GM19397 (cell line): ENCODE results near the gene ADGRL3.

Experiments used
- ATAC-seq: cut with Tn5 transposase; IDR thresholded peaks from one replicate; pipeline ENCODE4 v1.9.1; 2021; ENCODE audit warnings: mild to moderate bottlenecking, moderate library complexity; ENCODE audit not compliant: unreplicated experiment

The ADGRL3 gene

GRCh38 chr4:61407642-61408618, 207.8 kb downstream of the ADGRL3 start:
- ATAC-seq = no peak

- no peak for ATAC-seq
Measured at GRCh38 chr4:61408861-61409260, 208.7 kb downstream of the ADGRL3 start.

- no peak for ATAC-seq
Measured at GRCh38 chr4:61411241-61411640, 211.1 kb downstream of the ADGRL3 start.

- no peak for ATAC-seq
Measured at GRCh38 chr4:61425315-61425714, 225.2 kb downstream of the ADGRL3 start.

GRCh38 chr4:61426229-61426628, 226.1 kb downstream of the ADGRL3 start:
- ATAC-seq = no peak

- ATAC-seq = no peak
Measured at GRCh38 chr4:61427099-61427817, 227.1 kb downstream of the ADGRL3 start.

- no peak for ATAC-seq
Measured at GRCh38 chr4:61427818-61428495, 227.8 kb downstream of the ADGRL3 start.

- no peak for ATAC-seq
Measured at GRCh38 chr4:61428950-61429349, 228.8 kb downstream of the ADGRL3 start.

- no peak for ATAC-seq
Measured at GRCh38 chr4:61431131-61431530, 231.0 kb downstream of the ADGRL3 start.

GRCh38 chr4:61437923-61438322, 237.8 kb downstream of the ADGRL3 start:
- no peak for ATAC-seq

- no peak for ATAC-seq
Measured at GRCh38 chr4:61440321-61440720, 240.2 kb downstream of the ADGRL3 start.

- no peak for ATAC-seq
Measured at GRCh38 chr4:61442936-61443335, 242.8 kb downstream of the ADGRL3 start.

GRCh38 chr4:61443813-61444510, 243.8 kb downstream of the ADGRL3 start:
- ATAC-seq = no peak

- no peak for ATAC-seq
Measured at GRCh38 chr4:61445374-61446063, 245.4 kb downstream of the ADGRL3 start.

GRCh38 chr4:61446941-61447340, 246.8 kb downstream of the ADGRL3 start:
- ATAC-seq = no peak

GRCh38 chr4:61447918-61448317, 247.8 kb downstream of the ADGRL3 start:
- ATAC-seq = no peak

- no peak for ATAC-seq
Measured at GRCh38 chr4:61451935-61452334, 251.8 kb downstream of the ADGRL3 start.

- no peak for ATAC-seq
Measured at GRCh38 chr4:61461956-61462355, 261.8 kb downstream of the ADGRL3 start.

GRCh38 chr4:61462451-61463326, 262.6 kb downstream of the ADGRL3 start:
- no peak for ATAC-seq
